Activated CD8-positive, alpha-beta memory T cell treated with anti-CD3 and anti-CD28 coated beads, Interleukin-2, amount 50 U/mL, for 4 hours (primary cell): ENCODE data around the gene PRR20E.
"Not testable (repeated sequence)": the region's sequence is repeated elsewhere in the genome, so short reads cannot be mapped to it uniquely, and the experiment has no call there.

ENCODE experiments used
- DNase-seq: peaks from one replicate; pipeline ENCODE4 v3.0.0-alpha.2; 2020

The PRR20E gene

GRCh38 chr13:57166897-57167296, at the start of gene PRR20E:
Gene PRR20E (plus strand): TSS chr13:57167197. CDS start chr13:57167584, 387 bp downstream.
- DNase-seq, result not testable (repeated sequence)

- DNase-seq, result no peak
These were observed 43.3 kb upstream of the PRR20E start for GRCh38 chr13:57123681-57124080.

DNA sequence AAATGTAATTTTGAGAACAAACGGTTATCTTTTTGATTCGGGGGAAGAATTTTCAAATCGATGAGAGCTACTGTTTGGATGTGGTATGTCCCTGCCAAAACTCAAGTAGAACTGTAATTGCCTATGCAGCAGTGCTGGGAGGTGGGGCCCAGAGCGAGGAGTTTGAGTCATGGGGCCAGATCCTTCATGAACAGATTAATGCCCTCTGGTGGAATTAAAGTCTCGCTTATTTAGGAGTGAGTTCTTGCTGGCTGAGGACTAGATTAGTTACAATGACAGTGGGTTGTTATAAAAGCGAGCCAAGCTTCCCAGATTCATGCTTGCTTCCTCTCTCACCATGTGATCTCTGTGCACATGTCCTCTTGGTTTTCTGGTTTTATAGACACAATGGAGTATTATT, 38.1 kb upstream of the PRR20E start:
- DNase-seq, result no peak

DNA sequence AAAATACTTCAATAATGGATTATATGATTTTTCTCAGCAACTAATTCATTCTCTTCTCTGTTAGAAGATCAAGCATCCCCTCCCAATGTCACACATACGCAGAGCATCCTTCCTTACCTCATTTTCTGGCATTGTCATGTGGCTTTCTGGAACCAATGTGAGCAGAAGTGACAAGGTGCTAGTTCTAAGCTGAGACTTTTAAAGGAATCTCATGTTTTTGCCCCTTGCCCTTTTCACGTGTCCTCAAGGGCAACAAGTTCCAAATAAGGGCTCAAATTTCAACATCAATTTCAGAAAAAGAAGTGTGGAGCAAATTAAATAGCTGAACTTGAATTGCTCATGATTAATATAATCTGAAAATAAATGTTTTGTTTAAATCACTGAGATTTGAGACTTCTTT, 30.9 kb upstream of the PRR20E start:
- DNase-seq, result no peak

DNA sequence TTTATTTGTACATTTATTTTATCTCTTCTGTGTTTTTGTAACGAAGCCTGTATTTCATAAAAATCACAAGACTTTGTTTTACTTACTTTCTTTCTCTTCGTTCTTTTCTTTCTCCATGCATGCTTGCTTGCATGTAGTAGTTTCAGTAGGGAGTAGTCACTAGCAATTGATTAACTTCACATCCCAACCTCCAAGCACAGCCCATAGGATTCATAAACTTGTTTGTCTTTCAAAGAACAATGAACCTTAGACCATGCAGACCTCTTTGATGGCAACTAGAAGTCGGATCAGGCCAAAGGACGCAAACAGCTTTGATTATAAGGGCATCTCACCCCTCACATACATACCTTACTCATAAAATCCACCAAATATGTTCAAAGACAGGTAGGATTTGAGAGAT, 29.4 kb upstream of the PRR20E start:
- DNase-seq, result no peak

DNA sequence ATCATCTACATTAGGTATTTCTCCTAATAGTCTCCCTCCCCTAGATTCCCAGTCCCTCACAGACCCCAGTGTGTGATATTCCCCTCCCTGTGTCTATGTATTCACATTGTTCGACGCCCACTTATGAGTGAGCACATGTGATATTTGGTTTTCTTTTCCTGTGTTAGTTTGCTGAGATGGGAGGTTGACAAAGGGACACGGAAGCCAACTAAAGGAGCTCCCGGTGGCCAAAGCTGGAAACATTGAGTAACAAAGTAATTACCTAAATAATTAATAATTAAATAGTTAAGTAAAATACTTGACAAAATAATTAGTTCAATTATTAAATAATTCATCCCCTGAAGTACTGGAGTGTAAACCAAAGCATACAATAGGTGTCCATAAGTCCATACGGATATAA, 28.0 kb upstream of the PRR20E start:
- no peak for DNase-seq

- DNase-seq, result not testable (repeated sequence)
These were observed 27.2 kb upstream of the PRR20E start for GRCh38 chr13:57139781-57140180.

- DNase-seq, result not testable (repeated sequence)
These were observed 26.6 kb upstream of the PRR20E start, which contains the start of gene PRR20A for GRCh38 chr13:57140235-57140968. Gene PRR20A (plus strand): TSS chr13:57140918. CDS start chr13:57141305, 387 bp downstream.

DNA sequence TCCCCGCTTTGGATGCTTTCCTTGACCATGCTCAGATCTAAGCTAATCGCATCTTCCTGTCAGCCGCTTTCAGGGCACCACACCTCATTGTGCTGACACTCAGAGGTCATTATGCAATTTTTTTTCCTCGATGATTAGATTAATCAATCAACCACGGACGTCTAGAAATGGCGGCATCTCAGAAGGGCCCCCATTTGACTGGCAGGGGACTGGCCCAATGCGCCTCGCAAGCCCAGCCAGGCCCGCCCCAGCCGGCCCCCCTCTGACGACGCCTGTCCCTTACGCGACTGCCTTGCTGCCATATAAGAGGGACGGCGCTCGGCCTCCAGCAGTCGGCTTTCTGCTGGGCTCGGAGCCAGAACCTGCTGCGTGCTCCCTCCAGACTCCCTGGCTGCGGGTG, 19.8 kb upstream of the PRR20E start, which contains the start of gene PRR20B:
Gene PRR20B (plus strand): TSS at position 301 of the 400 bp plus-strand sequence. CDS start 387 bp downstream, outside the sequence.
- DNase-seq, result not testable (repeated sequence)

GRCh38 chr13:57148106-57148505, 18.9 kb upstream of the PRR20E start:
- not testable (repeated sequence) for DNase-seq

- DNase-seq, result not testable (repeated sequence)
These were observed 13.2 kb upstream of the PRR20E start, which contains the start of gene PRR20C for GRCh38 chr13:57153761-57154160. Gene PRR20C (plus strand): TSS chr13:57154061. CDS start chr13:57154448, 387 bp downstream.

- DNase-seq, result not testable (repeated sequence)
These were observed 6.7 kb upstream of the PRR20E start, which contains the start of gene PRR20D for GRCh38 chr13:57160332-57160731. Gene PRR20D (plus strand): TSS chr13:57160632. CDS start chr13:57161019, 387 bp downstream.

DNA sequence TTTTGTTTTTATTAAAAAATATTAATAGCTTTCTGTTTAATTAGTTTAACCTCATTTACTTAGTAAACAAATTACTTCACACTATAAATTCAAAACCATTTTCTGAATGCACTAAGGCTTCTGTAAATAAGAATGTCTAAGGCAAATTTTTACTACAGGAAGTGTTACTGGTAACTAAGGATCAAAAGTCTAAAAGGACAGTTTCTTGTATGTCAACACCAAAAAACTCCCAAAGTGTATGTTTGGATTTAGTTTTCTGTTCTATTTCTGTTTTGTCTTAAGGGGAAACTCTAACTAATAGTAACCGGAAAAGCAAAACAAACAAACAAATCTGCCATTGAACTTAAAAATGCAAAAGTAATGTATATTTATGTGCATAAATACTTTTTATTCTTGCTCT, 24.7 kb downstream of the PRR20E start:
- DNase-seq, result no peak

DNA sequence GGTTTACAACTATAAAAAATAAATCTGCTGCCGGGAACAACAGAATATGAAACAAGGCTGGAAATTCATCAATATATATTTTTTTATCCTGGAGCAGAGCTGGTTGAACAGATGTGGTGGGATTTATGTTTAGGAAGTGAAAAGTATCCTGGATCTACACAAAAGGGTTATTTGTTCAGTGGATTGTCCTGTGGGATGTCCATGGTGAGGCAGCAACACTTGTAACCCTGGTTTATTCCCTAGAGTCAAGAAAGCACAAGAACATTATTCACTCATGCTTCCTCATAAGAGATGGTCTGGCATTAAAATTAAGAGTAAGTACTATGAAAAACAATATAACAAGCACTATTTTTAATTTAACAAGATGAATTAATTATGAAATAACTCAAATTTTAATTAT, 46.0 kb downstream of the PRR20E start:
- no peak for DNase-seq
